Gastrocnemius medialis (tissue), 4 donors: ENCODE results near the gene CXCR4. TPM values are rescaled to one million over a fixed set of nuclear protein-coding genes. Genes with fewer than 3 reads are reported as not detected.

Source experiments
- ATAC-seq, 2 donors: fragments of 150-250 bp; one replicate each; pipeline ENCODE4 v1.9.1; 2016
- DNase-seq, 2 donors: peaks; one replicate each; pipeline ENCODE4 v3.0.0-alpha.2; 2019
- H3K27ac ChIP-seq, 4 donors: fragments of 200-600 bp; sonication (generic); 1 replicate in 1 of 4; 2 replicates in 3 of 4; pipeline ENCODE4 v1.5.1; 2016 to 2018; ENCODE audit warnings: mild to moderate bottlenecking in 2 of 4, moderate library complexity in 1 of 4
- H3K27me3 ChIP-seq, 3 donors: fragments of 200-600 bp; sonication (generic) in 2 of 3; 1 replicate in 1 of 3; 2 replicates in 2 of 3; pipeline versions ENCODE4 v1.5.1 to v1.6.0; 2016 to 2019; ENCODE audit warnings: mild to moderate bottlenecking in 1 of 3, moderate library complexity in 1 of 3
- H3K36me3 ChIP-seq, 2 donors: fragments of 200-600 bp; sonication (generic) in 1 of 2; one replicate each; pipeline ENCODE4 v1.5.1; 2017 to 2018
- H3K4me1 ChIP-seq, 2 donors: fragments of 200-600 bp; sonication (generic) in 1 of 2; one replicate each; pipeline ENCODE4 v1.5.1; 2016 to 2017; ENCODE audit warnings: mild to moderate bottlenecking in 2 of 2
- H3K4me3 ChIP-seq, 4 donors: fragments of 200-600 bp; sonication (generic) in 3 of 4; 1 replicate in 1 of 4; 2 replicates in 3 of 4; pipeline ENCODE4 v1.5.1; 2016 to 2019; ENCODE audit warnings: mild to moderate bottlenecking in 2 of 4
- H3K9me3 ChIP-seq, 3 donors: fragments of 200-600 bp; sonication (generic) in 2 of 3; 1 replicate in 1 of 3; 2 replicates in 2 of 3; pipeline ENCODE4 v1.5.1; 2016 to 2019
- POLR2A ChIP-seq, 2 donors: fragments of 450-650 bp; IDR thresholded peaks; one replicate each; pipeline ENCODE4 v1.6.1; 2017; ENCODE audit warnings: antibody characterized with exemption in 2 of 2, mild to moderate bottlenecking in 2 of 2, moderate library complexity in 2 of 2
- in situ Hi-C, 4 donors: fragments of 200-750 bp; cut with MboI; loops; one replicate each; pipeline versions ENCODE4 v1.15.0 to v1.8.0; 2017; ENCODE audit warnings: low sequenced_read_pairs in 4 of 4
- intact Hi-C: fragments of 100-400 bp; cut with DNase I; formaldehyde crosslinking; loops from one replicate; pipeline ENCODE4 v1.15.1; 2023; ENCODE audit warnings: low total_unique reads
- total RNA-seq, 4 donors: library from RNA; depleted of rRNA; stranded (reverse); fragments of >200 nt; gene quantifications; one replicate each; pipeline versions ENCODE4 v1.1.0 to v1.2.3, GENCODE V29; 2016
- TF ChIP-seq, protein P1 (sequence below), 5 experiments: fragments of 450-650 bp in 3 of 5; fragments of 200-600 bp in 2 of 5; sonication (generic) in 2 of 5; IDR thresholded peaks in 4 of 5; conservative IDR thresholded peaks in 1 of 5; 1 replicate in 4 of 5; 2 replicates in 1 of 5; pipeline ENCODE4 v1.5.1; 2016 to 2019; ENCODE audit warnings: antibody characterized with exemption in 5 of 5, mild to moderate bottlenecking in 3 of 5, moderate library complexity in 3 of 5

The CXCR4 gene
- total RNA-seq, 4 donors from 2014 or later, result 2.5 to 6.6 (median 4.0) TPM

GRCh38 chr2:136114382-136114781, 3.6 kb downstream of the CXCR4 start:
- Histone ChIP-seq H3K4me3 (no peak overlapping the region), H3K36me3 (no peaks in the 10 kb centered on the region), H3K27me3 (peaks cover 26 to 68% (median 55%) of the 10 kb centered on the region in 3 donors), H3K9me3 (no peaks in the 10 kb centered on the region), H3K4me1 (peaks cover 1 to 32% of the 10 kb centered on the region in 2 donors), H3K27ac (no peak overlapping the region)
- in situ Hi-C loops (no loop called here), intact Hi-C loops (loop anchor here (10.0 kb wide), 2 partner anchors 100 to 270 kb away; no protein-coding TSS in a partner anchor)
- ATAC-seq, result no peak
- no peak for DNase-seq
- TF ChIP-seq, protein P1, sequence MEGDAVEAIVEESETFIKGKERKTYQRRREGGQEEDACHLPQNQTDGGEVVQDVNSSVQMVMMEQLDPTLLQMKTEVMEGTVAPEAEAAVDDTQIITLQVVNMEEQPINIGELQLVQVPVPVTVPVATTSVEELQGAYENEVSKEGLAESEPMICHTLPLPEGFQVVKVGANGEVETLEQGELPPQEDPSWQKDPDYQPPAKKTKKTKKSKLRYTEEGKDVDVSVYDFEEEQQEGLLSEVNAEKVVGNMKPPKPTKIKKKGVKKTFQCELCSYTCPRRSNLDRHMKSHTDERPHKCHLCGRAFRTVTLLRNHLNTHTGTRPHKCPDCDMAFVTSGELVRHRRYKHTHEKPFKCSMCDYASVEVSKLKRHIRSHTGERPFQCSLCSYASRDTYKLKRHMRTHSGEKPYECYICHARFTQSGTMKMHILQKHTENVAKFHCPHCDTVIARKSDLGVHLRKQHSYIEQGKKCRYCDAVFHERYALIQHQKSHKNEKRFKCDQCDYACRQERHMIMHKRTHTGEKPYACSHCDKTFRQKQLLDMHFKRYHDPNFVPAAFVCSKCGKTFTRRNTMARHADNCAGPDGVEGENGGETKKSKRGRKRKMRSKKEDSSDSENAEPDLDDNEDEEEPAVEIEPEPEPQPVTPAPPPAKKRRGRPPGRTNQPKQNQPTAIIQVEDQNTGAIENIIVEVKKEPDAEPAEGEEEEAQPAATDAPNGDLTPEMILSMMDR (IDR thresholded peaks at IDR 0.05 in 4 of 5, conservative IDR thresholded peaks at IDR 0.05 in 1 of 5), result no peak
- TF ChIP-seq POLR2A (IDR thresholded peaks at IDR 0.05), result no peak

DNA sequence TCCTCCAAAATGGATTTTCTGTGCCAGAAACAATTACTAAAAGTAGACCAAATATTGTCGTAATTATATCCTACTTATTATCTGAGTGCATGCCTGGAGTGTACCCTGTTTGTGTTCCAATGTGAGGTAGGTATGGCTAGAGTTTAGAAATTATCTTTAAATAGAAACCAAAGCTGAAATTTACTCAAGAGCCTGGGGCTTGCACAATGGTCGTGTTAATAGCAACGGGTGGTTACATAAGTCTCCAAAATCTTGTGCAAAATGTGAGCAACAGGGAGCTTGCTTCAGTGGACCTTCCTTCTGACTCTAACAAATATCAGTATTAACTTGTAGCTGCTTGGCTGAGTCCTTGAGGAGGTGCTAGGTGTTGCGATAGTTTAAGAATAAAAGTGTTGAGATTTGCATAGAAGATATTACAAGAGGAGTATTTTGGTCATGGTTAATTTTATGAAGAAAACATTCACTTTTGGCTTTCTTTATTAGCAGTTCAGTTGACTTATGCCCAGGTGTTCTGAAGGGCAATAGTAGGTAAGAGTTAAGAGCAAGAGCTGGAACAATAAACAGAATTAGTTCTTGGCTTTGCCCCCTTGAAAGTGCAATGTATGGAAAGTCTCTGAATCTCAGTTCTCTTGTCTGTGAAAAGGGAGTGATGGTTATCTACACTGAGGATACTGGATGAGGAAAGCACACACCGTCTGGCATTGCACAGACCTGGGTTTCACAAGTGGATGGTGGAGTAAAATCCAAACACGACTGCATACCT, 4.6 kb downstream of the CXCR4 start:
- ATAC-seq (no peak), DNase-seq (no peak)
- intact Hi-C loops, result loop anchor here (10.0 kb wide), 2 partner anchors 99 to 271 kb away; no protein-coding TSS in a partner anchor
- Histone ChIP-seq H3K4me1 (peaks cover 0 to 24% of the 10 kb centered on the region in 2 donors), H3K36me3 (no peaks in the 10 kb centered on the region), H3K27ac (no peak overlapping the region), H3K4me3 (no peak overlapping the region), H3K27me3 (peaks cover 22 to 58% (median 47%) of the 10 kb centered on the region in 3 donors), H3K9me3 (no peaks in the 10 kb centered on the region)
- in situ Hi-C loops, result no loop called here
- TF ChIP-seq POLR2A (IDR thresholded peaks at IDR 0.05), result no peak
- TF ChIP-seq, protein P1 (IDR thresholded peaks at IDR 0.05 in 4 of 5, conservative IDR thresholded peaks at IDR 0.05 in 1 of 5), result no peak

- no peak overlapping the region for H3K27ac ChIP-seq
- DNase-seq (no peak), ATAC-seq (no peak)
- no peak for TF ChIP-seq POLR2A (IDR thresholded peaks at IDR 0.05)
- TF ChIP-seq, protein P1 (IDR thresholded peaks at IDR 0.05 in 4 of 5, conservative IDR thresholded peaks at IDR 0.05 in 1 of 5), result no peak
- in situ Hi-C loops (no loop called here), intact Hi-C loops (loop anchor here (10.0 kb wide), 2 partner anchors 98 to 272 kb away; no protein-coding TSS in a partner anchor)
- H3K9me3 ChIP-seq, result no peaks in the 10 kb centered on the region
- H3K4me3 ChIP-seq, result no peak overlapping the region
- peaks cover 0 to 16% of the 10 kb centered on the region in 2 donors for H3K4me1 ChIP-seq
- H3K36me3 ChIP-seq, result no peaks in the 10 kb centered on the region
- H3K27me3 ChIP-seq, result peaks cover 20 to 50% (median 42%) of the 10 kb centered on the region in 3 donors
Measured at GRCh38 chr2:136112317-136113208, 5.4 kb downstream of the CXCR4 start.

- ATAC-seq, result no peak
- Histone ChIP-seq H3K4me1 (peaks cover 0 to 8% of the 10 kb centered on the region in 2 donors), H3K9me3 (no peaks in the 10 kb centered on the region), H3K27me3 (peaks cover 20 to 42% (median 34%) of the 10 kb centered on the region in 3 donors), H3K27ac (no peak overlapping the region), H3K36me3 (no peaks in the 10 kb centered on the region), H3K4me3 (no peak overlapping the region)
- in situ Hi-C loops, result no loop called here
- no peak for DNase-seq
- intact Hi-C loops, result loop anchor here (10.0 kb wide), 2 partner anchors 97 to 273 kb away; no protein-coding TSS in a partner anchor
- no peak for TF ChIP-seq POLR2A (IDR thresholded peaks at IDR 0.05)
- TF ChIP-seq, protein P1 (IDR thresholded peaks at IDR 0.05 in 4 of 5, conservative IDR thresholded peaks at IDR 0.05 in 1 of 5), result no peak
Measured at GRCh38 chr2:136111711-136112110, 6.2 kb downstream of the CXCR4 start.
